NCI-H128 (cell line): ENCODE data around the gene KRTAP21-2.
"Not testable (repeated sequence)": the region's sequence is repeated elsewhere in the genome, so short reads cannot be mapped to it uniquely, and the experiment has no call there.

ENCODE experiments used
- DNase-seq: peaks from one replicate; lab custom pipeline; 2025; ENCODE audit not compliant: unreplicated experiment; lab: John Stamatoyannopoulos, UW

The KRTAP21-2 gene

GRCh38 chr21:30747159-30747558 lies at the start of gene KRTAP21-2:
TSS of gene KRTAP21-2 (minus strand) at chr21:30747259. CDS start at chr21:30747202, 57 bp downstream.
- no peak for DNase-seq

- DNase-seq: no peak
Measured at GRCh38 chr21:30793581-30794314, 46.7 kb upstream of the KRTAP21-2 start.

- DNase-seq: no peak
Measured at GRCh38 chr21:30779249-30779648, 32.2 kb upstream of the KRTAP21-2 start.

GRCh38 chr21:30769724-30770431 lies 22.8 kb upstream of the KRTAP21-2 start:
- DNase-seq: no peak

GRCh38 chr21:30760776-30761175 lies 13.7 kb upstream of the KRTAP21-2 start:
- no peak for DNase-seq

GRCh38 chr21:30758306-30758705 lies 11.2 kb upstream of the KRTAP21-2 start:
- DNase-seq: no peak

GRCh38 chr21:30755328-30755727 lies 8.3 kb upstream of the KRTAP21-2 start, which contains the start of gene KRTAP21-1:
TSS of gene KRTAP21-1 (minus strand) at chr21:30755428. CDS start at chr21:30755378, 50 bp downstream.
- DNase-seq: not testable (repeated sequence)

- DNase-seq: no peak
Measured at GRCh38 chr21:30740462-30740861, 6.6 kb downstream of the KRTAP21-2 start.

- DNase-seq: no peak
Measured at GRCh38 chr21:30733026-30733425, 14.0 kb downstream of the KRTAP21-2 start.

GRCh38 chr21:30726726-30727125 lies 20.3 kb downstream of the KRTAP21-2 start:
- DNase-seq: no peak

- no peak for DNase-seq
Measured at GRCh38 chr21:30719401-30719800, 27.7 kb downstream of the KRTAP21-2 start.

GRCh38 chr21:30718239-30718909 lies 28.7 kb downstream of the KRTAP21-2 start, which contains the start of gene KRTAP21-3:
TSS of gene KRTAP21-3 (minus strand) at chr21:30718777. CDS start at chr21:30718759, 18 bp downstream.
- DNase-seq: no peak

GRCh38 chr21:30717105-30717504 lies 30.0 kb downstream of the KRTAP21-2 start:
- no peak for DNase-seq

- no peak for DNase-seq
Measured at GRCh38 chr21:30714946-30715345, 32.1 kb downstream of the KRTAP21-2 start.

GRCh38 chr21:30714456-30714855 lies 32.6 kb downstream of the KRTAP21-2 start:
- no peak for DNase-seq

GRCh38 chr21:30713766-30714165 lies 33.3 kb downstream of the KRTAP21-2 start:
- no peak for DNase-seq

GRCh38 chr21:30710499-30710898 lies 36.6 kb downstream of the KRTAP21-2 start:
- DNase-seq: no peak

- DNase-seq: no peak
Measured at GRCh38 chr21:30707409-30707808, 39.6 kb downstream of the KRTAP21-2 start.
